PC-3 (cell line): Measurements from ENCODE around the gene SYT1. TPM values are rescaled to one million over a fixed set of nuclear protein-coding genes. Genes with fewer than 3 reads are reported as not detected.
A peak's percentile ranks its signal among the peaks of the same experiment; 100 is the strongest.

ENCODE experiments used
- ATAC-seq: fragments of 200-7000 bp; cut with Tn5 transposase; 2 replicates; pipeline ENCODE4 v1.9.1; 2020; ENCODE audit warnings: mild to moderate bottlenecking, moderate library complexity
- BruUV-seq: library from RNA; stranded (reverse); fragments of 400-500 nt; replicated peaks from 2 replicates; lab custom pipeline; 2021; lab: Mats Ljungman, UMichigan
- CTCF ChIA-PET: fragments of 300-600 bp; sonication (Branson Sonifier 250); formaldehyde crosslinking; loops from one replicate; lab custom pipeline; 2022; ENCODE audit warnings: antibody characterized with exemption; lab: Charles Lee
- POLR2A ChIA-PET: fragments of 300-600 bp; sonication (Branson Sonifier 250); formaldehyde crosslinking; loops from one replicate; lab custom pipeline; 2022; ENCODE audit warnings: antibody characterized with exemption; ENCODE audit not compliant: unreplicated experiment; lab: Charles Lee
- DNase-seq: peaks from one replicate; pipeline ENCODE4 v3.0.0-alpha.2; 2015
- H2AFZ ChIP-seq: fragments of 300-600 bp; sonication (generic); 2 replicates; pipeline ENCODE4 v1.6.0; 2016; ENCODE audit warnings: antibody characterized with exemption, low read length
- H3F3A ChIP-seq: fragments of 300-600 bp; sonication (generic); one replicate; pipeline ENCODE4 v1.6.0; 2017; ENCODE audit warnings: antibody characterized with exemption, low read length, control low read depth, mild to moderate bottlenecking; ENCODE audit not compliant: unreplicated experiment
- H3K27ac ChIP-seq: fragments of 300-600 bp; sonication (generic); 2 replicates; pipeline ENCODE4 v1.5.1; 2016; ENCODE audit warnings: mild to moderate bottlenecking, low read length
- H3K27me3 ChIP-seq: fragments of 300-600 bp; sonication (generic); 2 replicates; pipeline ENCODE4 v1.6.1; 2016; ENCODE audit warnings: low read length, mixed read lengths
- H3K36me3 ChIP-seq: fragments of 300-600 bp; sonication (generic); 2 replicates; pipeline ENCODE4 v1.6.1; 2016; ENCODE audit warnings: low read depth, mixed run types, low read length, mixed read lengths
- H3K4me1 ChIP-seq: fragments of 300-600 bp; sonication (generic); 2 replicates; pipeline ENCODE4 v1.5.1; 2016; ENCODE audit warnings: low read length; ENCODE audit not compliant: insufficient read depth
- H3K4me2 ChIP-seq: fragments of 300-600 bp; sonication (generic); 2 replicates; pipeline ENCODE4 v1.6.0; 2016; ENCODE audit warnings: low read length
- H3K4me3 ChIP-seq: fragments of 300-600 bp; sonication (generic); 2 replicates; pipeline ENCODE4 v1.5.1; 2016; ENCODE audit warnings: mild to moderate bottlenecking, low read length, mixed read lengths
- H3K79me2 ChIP-seq: fragments of 300-600 bp; sonication (generic); 2 replicates; pipeline ENCODE4 v1.6.1; 2017; ENCODE audit warnings: low read length, mixed read lengths
- H3K9ac ChIP-seq: fragments of 300-600 bp; sonication (generic); 2 replicates; pipeline ENCODE4 v1.6.0; 2016; ENCODE audit warnings: mild to moderate bottlenecking, low read length
- H3K9me2 ChIP-seq: fragments of 300-600 bp; sonication (generic); replicated peaks from 2 replicates; pipeline ENCODE4 v1.6.1; 2016; ENCODE audit warnings: mixed run types, low read length, mixed read lengths
- H3K9me3 ChIP-seq: fragments of 300-600 bp; sonication (generic); 2 replicates; pipeline ENCODE4 v1.6.1; 2016; ENCODE audit warnings: low read length, mixed read lengths
- H4K20me1 ChIP-seq: fragments of 300-600 bp; sonication (generic); 2 replicates; pipeline ENCODE4 v1.6.1; 2016; ENCODE audit warnings: low read length, mixed read lengths
- CTCF ChIP-seq: fragments of 300-600 bp; sonication (generic); conservative IDR thresholded peaks from 2 replicates; pipeline ENCODE4 v1.5.1; 2017; ENCODE audit warnings: antibody characterized with exemption, low read depth, mild to moderate bottlenecking, low read length
- EZH2 ChIP-seq: fragments of 300-600 bp; sonication (generic); IDR thresholded peaks from one replicate; pipeline ENCODE4 v1.6.1; 2017; ENCODE audit warnings: antibody characterized with exemption, mild to moderate bottlenecking, low read length; ENCODE audit not compliant: unreplicated experiment
- EZH2phosphoT487 ChIP-seq: fragments of 300-600 bp; sonication (generic); IDR thresholded peaks from 2 replicates; pipeline ENCODE4 v1.6.1; 2018; ENCODE audit warnings: mild to moderate bottlenecking, antibody characterized with exemption, low read length, borderline replicate concordance
- intact Hi-C: fragments of 100-400 bp; cut with micrococcal nuclease; formaldehyde crosslinking; loops from 2 replicates; pipeline ENCODE4 v1.9.0; 2023
- total RNA-seq: library from RNA; depleted of rRNA; stranded (reverse); fragments of >200 nt; gene quantifications from 2 replicates; pipeline ENCODE4 v1.2.3, GENCODE V29; 2014

Gene SYT1
- total RNA-seq, 1 experiment from 2014 or later: 0.51 TPM

- Histone ChIP-seq H3K79me2 (no peaks in the 10 kb centered on the region), H3K9me2 (no peaks in the 10 kb centered on the region), H3K4me2 (no peak overlapping the region), H3F3A (no peaks in the 10 kb centered on the region), H3K4me1 (peaks cover 23% of the 10 kb centered on the region), H4K20me1 (no peaks in the 10 kb centered on the region), H2AFZ (no peak overlapping the region), H3K36me3 (no peaks in the 10 kb centered on the region), H3K27ac (no peak overlapping the region), H3K9ac (no peak overlapping the region), H3K9me3 (no peaks in the 10 kb centered on the region), H3K4me3 (no peak overlapping the region), H3K27me3 (no peaks in the 10 kb centered on the region)
- TF ChIP-seq EZH2phosphoT487: no peak
- TF ChIP-seq EZH2: no peak
- no peak for TF ChIP-seq CTCF
- POLR2A ChIA-PET: no interaction called here
- CTCF ChIA-PET: no interaction called here
- DNase-seq (no peak), ATAC-seq (peak; percentile 18; the same call in 1 of the 2 replicates)
- intact Hi-C loops: no loop called here
- BruUV-seq: no TSS peak
These were observed 542.4 kb downstream of the SYT1 start for GRCh38 chr12:79406993-79407392.

- Histone ChIP-seq H3K27me3 (no peaks in the 10 kb centered on the region), H3K36me3 (no peaks in the 10 kb centered on the region), H4K20me1 (no peaks in the 10 kb centered on the region), H3K9ac (no peak overlapping the region), H3K4me1 (peaks cover 23% of the 10 kb centered on the region), H3K9me2 (no peaks in the 10 kb centered on the region), H3F3A (no peaks in the 10 kb centered on the region), H3K79me2 (no peaks in the 10 kb centered on the region), H3K9me3 (no peaks in the 10 kb centered on the region), H3K4me3 (peak overlapping the region; percentile 24; the same call in 1 of the 2 replicates), H2AFZ (peak overlapping the region; percentile 84), H3K4me2 (peak overlapping the region; percentile 68), H3K27ac (peak overlapping the region; percentile 33)
- ATAC-seq: peak; percentile 99
- peak; percentile 94 for DNase-seq
- ChIA-PET POLR2A (no interaction called here), CTCF (interaction anchor here (0.6 to 0.9 kb wide), 3 partner anchors 12 to 862 kb away, joined by 3 to 6 read pairs (median 4); no protein-coding TSS in a partner anchor)
- intact Hi-C loops: loop anchor here (1.0 to 2.0 kb wide), 6 partner anchors 122 to 863 kb away; partner anchors contain the start of gene PAWR
- TF ChIP-seq EZH2: no peak
- TF ChIP-seq CTCF: peak; percentile 97
- no peak for TF ChIP-seq EZH2phosphoT487
- BruUV-seq: no TSS peak
These were observed 543.4 kb downstream of the SYT1 start for GRCh38 chr12:79407671-79408622.
